ENCODE measurements around the gene CBR3.
A peak's percentile ranks its signal among the peaks of the same experiment; 100 is the strongest.

CBR3 gene

DNA sequence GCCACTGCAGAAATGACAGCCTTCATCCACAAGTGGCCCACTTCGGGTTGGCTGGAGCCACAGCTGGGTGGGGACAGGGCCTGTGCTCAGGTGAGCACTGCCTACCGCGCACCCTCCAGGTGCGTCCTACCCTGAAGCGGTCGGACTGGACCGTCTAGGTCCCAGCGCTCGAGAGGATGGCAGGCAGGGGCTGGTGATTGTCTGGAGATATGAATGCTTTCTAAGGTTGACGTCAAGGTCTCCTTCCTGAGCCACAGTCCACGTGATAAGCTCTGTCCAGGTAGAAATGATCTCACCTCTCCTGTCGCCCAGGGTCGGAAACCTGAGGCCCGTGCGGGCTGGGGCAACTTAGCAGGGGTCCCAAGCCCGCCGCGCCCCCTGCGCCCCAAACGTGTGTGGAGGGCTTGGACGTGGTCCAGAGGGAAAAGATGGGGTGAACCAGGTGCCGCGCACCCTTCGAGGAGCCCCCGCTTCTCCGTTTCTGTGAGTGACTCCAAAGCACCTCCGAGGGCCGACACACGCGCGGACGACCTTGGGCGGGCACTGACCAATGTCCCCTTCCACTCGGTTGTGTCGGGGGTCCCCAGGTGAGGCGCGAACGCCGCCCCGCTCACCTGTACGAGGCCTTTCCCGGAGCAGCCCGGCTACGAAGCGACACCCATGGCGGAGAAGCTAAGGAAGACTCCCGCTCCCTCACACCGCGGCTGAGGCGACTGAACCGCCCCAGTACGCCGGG, 20.9 kb downstream of the CBR3 start:
- no peak for DNase-seq (ENCODE audit: low spot score)

DNA sequence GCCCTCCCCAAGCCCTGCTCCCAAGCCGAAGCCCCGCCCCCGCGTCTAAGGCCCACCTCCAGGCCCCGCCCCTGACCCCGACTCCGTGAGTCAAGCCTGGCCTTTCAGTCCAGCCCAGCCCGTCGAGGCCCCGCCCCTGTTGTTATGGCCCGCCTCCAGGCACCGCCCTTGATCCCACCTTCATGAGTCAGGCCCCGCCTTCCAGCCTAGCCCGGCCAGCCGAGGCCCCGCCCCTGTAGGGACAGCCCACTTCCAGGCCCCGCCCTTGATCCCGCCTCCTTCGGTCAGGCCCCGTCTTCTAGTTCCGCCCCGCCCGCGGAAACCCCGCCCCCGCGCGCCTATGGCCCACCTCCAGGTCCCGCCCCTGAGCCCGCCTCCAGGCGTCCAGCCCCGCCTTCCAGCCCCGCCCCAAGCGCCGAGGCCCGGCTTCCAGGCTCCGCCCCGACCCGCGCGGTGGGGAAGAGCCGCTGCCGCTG, 21.5 kb downstream of the CBR3 start:
- peak; percentile 80 for DNase-seq (ENCODE audit: low spot score)

DNA sequence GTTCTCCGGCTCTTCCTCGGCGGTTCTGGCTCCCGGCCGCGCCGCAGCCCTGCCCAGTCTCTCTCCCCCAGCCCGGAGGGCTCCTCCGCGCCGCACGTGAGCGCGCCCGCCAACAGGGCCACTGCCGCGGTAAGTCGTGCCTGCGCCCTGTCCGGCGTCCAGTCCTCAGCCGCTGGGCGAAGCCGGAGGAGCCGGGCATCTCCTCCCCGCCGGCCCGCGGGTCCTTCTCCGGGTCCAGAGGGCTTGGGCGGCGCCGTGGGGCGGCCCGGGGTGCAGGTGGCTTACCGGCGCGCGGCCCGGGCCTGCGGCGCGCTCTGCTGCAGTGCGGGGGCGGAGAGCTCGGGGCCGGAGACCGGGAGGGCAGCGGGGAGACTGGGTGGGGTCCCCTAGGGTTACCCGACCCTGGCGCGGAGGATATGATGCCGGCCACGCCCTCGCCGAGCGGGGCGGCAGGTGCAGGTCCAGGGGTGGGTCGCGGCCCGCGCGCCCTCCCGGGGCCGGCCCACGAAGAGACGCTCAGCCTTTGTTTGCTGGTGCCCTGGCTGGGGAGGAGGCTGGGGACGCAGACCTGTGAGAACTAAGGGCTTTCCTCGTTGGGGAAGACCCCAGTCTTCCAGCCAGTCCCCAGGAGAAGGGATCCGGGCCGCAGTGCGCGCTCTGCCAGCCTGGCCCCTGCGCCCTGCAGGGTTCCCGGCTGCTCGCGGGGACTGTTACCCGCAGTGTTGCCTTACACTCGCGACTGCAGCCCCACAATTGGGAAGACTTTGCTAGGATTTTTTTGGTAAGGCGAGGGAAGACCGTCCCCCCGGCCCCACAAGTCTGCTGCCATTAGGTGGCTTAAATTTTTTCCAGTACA, 22.2 kb downstream of the CBR3 start, which contains the start of gene DOP1B:
DOP1B (plus strand) TSS at position 10 of the 856 bp plus-strand sequence. CDS start 7,910 bp downstream, outside the sequence.
- peak; percentile 28 for DNase-seq (ENCODE audit: low spot score)

DNA sequence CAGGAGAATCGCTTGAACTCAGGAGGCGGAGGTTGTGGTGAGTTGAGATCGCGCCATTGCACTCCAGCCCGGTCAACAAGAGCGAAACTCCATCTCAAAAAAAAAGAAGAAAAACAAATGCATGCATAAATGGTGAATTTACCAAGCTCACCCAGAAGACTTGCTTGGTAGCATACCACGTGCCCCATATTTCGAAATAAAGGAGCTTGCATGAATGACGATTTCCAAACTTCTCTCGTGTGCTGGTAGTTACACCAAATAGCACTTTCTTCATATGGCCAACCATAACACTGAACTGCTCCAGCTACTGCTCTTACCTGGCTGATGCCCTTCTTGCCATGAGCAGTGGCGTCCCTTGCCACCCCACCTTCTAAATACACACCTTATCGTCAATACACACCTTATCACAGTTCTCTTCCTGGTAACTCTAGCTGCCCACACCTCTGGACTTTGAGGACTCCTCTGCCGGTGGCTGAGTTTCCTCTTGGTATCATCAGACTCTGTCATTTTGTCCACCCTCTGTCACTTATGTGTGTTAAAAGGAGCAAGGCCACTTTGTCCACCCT, 24.6 kb downstream of the CBR3 start:
- no peak for DNase-seq (ENCODE audit: low spot score)

DNA sequence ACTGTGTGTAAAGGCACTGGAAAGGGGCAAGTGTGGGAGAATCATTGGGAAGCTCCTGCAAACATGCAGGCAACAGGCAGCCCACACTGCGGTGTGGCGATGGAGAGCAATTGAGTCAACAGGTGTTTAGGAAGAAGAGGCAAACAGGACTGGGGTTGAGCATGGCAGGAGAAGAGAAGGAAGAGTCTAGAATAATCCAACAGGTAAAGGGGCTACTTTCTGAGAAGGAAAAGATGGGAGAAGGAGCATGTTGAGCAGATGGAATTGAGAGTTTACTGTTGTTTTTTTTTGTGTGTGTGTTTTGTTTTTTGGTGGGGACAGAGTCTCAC, 25.9 kb downstream of the CBR3 start:
- DNase-seq (ENCODE audit: low spot score): no peak

DNA sequence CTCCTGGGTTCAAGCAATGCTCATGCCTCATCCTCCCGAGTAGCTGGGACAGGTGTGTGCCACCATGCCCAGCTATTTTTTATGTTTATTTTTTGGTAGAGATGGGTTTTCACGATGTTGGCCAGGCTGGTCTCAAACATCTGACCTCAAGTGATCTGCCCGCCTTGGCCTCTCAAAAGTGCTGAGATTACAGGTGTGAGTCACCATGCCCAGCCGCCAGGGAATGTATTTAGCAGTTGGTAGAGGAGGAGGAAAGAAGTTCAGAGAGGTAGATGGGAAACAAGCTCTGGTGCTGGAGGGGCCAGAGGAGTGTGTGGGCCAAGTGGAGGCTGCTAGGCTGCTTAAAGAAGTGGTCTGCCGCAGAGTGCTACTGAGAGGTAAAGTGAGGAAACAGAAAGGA, 27.8 kb downstream of the CBR3 start:
- no peak for DNase-seq (ENCODE audit: low spot score)

DNA sequence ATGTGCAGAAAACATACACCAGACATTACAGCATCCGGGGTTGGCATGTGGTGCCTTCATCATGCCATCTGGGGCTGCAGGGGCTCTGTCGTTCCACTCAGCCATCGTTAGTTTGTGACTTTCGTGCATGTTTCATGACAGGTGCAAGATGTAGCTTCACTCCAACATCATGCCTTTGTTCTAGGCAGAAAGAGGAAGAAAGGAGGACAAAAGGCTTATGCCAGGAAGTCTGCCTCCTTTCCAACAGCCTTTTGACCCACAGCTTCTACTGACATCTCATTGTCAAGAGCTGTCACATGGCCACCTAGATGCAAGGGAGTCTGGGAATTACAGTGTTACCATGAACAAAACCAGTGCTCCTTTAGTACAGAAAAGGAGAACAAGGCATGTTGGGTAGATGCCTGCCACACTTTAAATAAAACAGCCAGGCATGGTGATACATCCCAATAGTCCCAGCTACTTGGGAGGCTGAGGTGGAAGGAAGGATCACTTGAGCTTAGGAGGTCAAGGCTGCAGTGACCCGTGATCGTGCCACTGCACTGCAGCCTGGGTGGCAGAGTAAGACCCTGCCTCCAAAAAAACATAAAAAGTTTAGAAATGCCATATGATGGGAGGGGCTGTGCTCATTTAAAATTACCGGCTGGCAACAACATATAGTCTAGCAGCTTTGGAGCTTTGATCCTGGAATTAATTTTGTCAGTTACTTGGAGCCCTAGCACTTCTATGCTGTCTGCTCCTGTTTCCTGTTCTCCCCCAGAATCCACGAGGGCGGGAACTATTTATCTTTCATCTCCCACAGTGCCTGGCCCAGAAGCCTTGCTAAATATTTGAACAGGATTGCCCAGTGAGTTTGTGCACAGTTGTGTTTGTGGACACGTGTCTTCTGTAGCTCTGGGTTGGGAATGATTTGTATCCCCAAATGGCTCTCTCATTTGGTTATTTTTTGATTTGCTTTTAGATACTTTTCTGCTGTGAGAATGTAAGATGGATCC, 29.2 kb downstream of the CBR3 start:
- peak; percentile 44 for DNase-seq (ENCODE audit: low spot score)

DNA sequence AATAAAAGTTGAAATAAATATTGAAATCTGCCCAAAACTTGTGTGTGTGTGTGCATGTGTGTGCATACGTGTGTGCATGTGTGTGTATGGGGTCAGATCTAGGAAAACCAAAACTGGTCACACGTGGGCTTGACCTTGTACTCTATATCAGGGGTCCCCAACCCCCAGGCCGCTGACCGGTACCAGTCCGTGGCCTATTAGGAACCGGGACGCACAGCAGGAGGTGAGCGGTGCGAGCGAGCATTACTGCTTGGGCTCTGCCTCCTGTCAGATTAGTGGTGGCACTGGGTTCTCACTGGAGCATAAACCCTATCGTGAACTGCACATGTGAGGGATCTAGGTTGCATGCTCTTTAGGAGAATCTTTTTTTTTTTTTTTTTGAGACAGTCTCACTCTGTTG, 30.5 kb downstream of the CBR3 start:
- no peak for DNase-seq (ENCODE audit: low spot score)

DNA sequence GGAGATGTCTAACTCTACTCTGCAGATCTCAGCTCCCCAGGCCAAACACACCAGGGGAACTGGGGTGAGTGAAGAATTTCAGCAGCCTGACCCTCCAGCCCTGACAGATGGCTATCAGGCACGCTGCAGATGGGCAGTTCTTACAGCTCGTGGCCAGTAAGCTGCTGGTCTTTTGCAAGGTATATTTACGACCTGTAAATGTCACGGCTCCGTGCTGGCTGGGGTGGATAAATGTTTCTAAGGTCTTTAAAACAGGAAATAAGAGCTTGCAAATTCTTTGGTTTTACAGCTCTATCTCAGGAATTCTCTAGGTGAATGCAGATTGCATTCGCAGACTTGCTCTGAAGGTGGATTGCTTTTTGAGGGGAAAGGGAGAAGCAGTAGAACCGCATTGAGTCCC, 31.8 kb downstream of the CBR3 start:
- no peak for DNase-seq (ENCODE audit: low spot score)

DNA sequence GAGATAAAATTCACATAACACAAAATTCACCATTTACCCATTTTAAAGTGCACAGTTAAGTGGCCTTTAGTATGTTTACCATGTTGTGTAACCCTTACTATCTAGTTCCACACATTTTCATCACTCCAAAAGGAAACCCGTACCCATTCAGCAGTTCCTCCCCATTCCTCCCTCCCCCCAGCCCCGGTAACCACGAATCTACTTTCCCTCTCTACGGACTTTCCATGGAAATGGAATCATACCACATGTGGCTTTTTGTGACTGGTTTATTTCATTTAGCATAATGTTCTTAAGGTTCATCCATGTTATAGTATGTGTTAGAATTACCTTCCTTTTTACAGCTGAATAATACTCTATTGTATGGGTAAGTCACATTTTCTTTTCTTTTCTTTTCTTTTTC, 32.7 kb downstream of the CBR3 start:
- no peak for DNase-seq (ENCODE audit: low spot score)

DNA sequence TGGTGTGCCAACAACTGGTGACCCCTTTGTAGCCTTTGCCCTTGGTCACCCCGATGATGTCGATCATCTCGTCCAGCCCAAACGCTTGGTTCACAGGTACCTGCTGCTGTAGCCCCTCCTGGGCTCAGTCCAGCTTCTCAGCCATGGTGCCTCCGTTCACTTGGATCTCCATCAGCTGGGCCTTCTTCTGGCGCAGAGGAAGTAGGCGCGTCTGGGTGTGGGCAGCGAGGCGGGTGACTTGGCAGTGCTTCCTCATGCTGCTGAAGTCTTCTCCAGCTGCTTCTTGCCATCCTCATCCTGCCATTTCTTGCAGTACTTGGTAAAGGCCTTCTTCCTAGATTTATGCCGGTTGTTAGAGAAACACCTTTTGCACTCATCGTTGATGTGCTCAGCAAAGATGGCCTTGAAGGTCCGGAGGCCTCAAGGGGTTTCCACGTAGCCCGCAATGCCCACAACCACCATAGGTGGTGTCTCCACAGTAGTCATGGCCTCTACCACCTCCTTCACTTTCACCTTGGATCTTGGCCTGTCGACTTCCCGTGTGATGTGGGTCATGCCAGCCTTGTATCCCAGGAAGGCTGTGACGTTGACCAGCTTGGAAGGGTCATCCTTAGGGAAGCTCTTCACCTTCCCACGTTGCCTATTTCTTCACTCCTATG, 34.7 kb downstream of the CBR3 start:
- DNase-seq (ENCODE audit: low spot score): no peak

DNA sequence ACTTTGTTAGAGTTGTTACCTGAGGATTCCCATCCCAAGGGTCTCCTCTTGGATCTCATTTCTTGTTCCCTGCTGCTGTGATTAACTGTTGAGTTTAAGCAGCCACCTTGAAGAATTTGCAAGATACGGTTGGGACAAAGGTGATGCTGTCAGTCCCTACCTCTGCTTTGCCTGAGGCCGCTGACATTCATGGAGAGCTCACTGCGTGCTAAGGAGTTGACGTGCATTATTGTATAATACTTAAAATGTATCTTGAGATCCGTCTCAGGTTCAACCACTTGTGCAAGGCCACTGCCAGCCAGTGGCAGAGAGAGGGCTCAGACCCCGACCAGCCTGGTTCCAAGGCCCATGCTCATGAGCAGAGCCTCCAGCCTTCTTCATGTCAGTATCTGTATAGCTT, 35.9 kb downstream of the CBR3 start:
- DNase-seq (ENCODE audit: low spot score): no peak

DNA sequence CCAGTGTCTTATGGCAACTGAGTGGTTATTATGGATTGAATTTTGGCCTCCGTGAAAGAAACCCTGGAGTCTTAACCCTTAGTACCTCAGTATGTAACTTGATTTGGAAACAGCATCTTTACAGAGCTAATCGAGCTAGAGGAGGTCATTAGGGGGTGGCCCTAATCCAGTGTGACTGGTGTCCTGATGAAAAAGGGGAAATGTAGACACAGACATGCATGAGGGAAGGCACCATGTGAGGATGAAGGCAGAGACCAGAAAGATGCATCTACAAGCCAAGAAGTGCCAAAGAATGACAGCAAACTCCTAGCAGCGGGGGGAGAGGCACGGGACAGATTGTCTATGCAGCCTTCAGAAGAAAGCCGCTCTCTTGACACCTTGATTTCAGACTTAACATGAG, 36.5 kb downstream of the CBR3 start:
- DNase-seq (ENCODE audit: low spot score): no peak

DNA sequence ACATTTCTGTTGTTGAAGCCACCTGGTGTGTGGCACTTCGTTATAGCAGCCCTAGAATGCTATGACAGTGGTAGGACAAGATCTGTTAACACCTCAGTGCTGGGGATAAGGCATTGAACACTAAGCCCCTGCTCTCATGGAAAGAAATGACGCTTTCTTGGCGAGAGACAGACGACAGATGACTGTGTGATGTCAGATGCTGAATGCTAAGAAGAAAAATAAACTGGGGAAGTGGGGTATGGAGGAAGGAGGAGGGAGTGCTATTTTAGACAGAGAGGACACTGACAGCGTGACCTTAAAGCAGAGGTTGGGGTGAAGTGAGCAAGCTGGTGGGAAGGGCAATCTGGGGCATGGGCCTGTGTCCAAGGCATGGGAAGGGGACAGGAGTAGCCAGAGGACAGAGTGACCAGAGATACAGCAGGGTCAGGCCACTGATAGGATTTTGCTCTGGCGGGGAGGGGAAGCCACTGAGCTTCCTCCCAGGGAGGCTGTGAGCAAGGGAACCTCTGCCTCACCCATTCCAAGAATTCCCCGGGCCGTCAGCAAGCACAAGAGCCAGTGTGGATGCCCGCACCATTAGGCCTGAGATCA, 37.0 kb downstream of the CBR3 start:
- DNase-seq (ENCODE audit: low spot score): no peak

DNA sequence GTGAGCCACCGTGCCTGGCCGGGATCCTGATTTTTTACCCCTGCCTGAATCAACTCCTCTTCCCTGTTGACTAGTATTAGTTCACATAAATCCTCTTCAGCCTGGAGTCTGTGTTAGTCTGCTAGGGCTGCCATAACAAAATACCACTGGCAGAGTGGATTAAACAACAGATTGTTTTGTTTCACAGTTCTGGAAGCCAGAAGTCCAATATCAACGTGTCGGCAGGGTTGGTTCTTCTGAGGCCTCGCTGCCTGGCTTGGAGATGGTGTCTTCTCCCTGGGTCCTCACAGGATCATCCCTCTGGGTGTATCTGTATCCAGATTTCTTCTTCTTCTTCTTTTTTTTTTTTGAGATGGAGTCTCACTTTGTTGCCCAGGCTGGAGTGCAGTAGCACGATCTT, 39.9 kb downstream of the CBR3 start:
- no peak for DNase-seq (ENCODE audit: low spot score)

DNA sequence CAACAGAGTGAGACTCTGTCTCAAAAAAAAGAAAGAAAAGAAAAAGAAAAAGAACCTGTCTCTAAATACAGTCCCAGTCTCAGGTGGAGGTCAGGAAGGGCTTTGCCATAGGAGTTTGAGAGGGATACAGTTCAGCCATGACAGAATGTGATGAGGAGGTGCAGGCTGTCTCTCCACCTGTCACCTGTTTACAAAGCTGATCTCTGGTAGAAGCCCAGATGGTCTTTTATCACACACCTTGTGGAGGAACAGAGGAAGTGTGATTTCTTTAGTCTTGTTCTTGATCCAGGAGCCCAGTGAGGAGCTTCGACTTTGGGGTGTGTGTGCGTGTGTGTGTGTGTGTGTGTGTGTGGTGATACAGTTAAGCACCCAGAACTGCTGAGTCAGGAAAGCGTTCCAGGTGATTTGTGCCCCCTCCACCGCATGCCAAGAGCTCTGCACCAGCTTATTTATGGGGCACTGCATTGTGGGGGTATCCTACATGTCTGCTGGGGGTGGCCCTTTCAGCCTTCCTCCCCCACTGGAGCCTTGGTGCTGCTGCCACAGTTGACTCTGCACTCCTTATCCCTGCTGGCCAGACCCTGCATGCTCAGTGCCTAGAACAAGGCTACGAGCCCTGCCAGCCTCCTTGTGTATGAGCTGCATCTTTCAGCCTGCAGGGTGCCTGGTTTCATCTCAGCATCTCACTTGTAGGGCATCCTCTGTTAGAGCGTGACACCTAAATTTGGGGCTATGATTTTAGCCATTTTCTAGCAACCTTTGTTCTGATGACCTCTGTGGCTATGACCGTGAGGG, 41.1 kb downstream of the CBR3 start:
- DNase-seq (ENCODE audit: low spot score): no peak

DNA sequence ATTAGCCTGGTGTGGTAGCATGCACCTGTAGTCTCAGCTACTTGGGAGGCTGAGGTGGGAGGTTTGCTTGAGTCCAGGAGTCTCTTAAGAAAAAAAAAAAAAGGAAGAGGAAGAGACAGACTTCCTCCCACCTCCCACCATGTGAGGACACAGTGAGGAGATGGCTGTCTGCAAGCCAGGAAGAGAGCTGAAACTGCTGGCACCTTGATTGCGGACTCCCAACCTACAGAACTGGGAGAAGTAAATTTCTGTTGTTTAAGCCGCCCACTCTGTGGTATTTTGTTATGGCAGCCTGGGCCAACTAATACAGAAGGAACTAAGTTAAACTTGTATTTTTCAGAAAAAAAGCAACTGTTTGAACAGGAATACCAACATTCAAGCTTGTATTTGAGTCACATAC, 43.5 kb downstream of the CBR3 start:
- DNase-seq (ENCODE audit: low spot score): no peak

DNA sequence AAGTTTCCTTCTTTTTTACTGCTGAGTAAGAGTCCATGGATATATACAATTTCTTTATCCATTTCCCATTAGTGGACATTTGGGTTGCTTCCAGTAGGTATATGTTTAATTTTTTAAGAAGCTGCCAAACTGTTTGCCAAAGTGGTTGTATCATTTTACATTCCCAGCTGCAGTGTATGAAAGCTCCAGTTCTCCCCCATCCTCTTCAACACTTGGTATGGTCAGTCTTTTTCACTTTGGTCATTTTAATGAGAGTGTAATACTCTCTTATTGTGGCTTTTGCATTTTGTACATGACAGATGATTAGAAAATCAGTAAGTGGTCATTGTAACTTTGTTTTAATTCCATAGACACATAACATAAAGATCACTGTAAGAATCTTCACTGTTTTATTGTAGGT, 44.3 kb downstream of the CBR3 start:
- DNase-seq (ENCODE audit: low spot score): no peak

DNA sequence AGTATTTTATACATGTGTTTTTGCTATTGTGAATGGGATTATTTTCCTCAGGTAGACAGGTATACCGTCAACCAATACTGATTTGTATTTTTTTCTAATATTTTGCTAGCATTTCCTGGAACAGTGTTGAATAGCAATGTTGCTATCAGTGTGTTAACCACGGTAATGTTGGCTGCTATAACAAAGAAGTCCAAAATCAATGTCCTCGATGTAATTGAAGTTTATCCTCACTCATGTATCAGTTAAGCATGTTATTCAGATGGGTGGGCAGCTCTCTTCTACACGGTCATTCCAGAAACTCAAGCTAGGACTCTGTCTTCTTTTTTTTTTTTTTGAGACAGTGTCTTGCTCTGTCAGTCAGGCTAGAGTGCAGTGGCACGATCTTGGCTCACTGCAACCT, 46.1 kb downstream of the CBR3 start:
- DNase-seq (ENCODE audit: low spot score): no peak

DNA sequence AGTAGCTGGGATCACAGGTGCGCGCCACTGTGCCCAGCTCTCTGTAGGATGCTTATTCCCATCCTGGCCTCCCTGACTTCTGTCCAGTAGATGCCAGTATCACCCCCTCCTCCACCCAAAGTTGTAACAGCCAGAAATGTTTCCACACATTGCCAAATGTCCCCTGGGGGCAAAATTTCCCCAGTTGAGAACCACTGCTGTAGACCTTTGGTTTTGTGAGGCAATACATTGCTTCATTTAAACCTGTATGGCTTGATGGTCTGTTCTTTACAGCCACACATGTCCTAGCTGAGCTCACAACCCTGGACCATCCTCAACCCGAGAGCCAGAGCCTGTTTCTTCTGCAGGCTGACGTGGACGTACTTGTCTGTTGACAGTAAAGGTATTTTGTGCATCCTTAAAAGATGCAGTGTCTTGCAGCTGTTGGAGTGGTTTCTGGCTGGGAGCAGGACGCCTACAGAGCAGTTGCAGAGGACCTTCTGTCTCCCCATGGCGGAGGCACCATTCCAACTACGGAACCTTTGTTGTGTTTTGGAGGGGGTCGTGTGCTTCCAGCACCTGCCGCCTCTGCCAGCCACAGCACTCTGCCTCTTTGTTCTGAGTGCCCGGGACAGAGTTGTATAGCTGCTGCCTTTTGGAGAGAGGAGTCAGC, 48.4 kb downstream of the CBR3 start:
- no peak for DNase-seq (ENCODE audit: low spot score)
